Stomach (tissue), 4 donors: Measurements from ENCODE around the gene IQGAP2.

Source experiments
- CTCF ChIP-seq, 7 experiments: fragments of 450-650 bp in 4 of 7; fragments of 200-600 bp in 3 of 7; sonication (generic) in 3 of 7; IDR thresholded peaks; one replicate each; pipeline ENCODE4 v1.5.1; 2016 to 2019; ENCODE audit warnings: antibody characterized with exemption in 7 of 7, control low read depth in 2 of 7, mild to moderate bottlenecking in 1 of 7
- POLR2A ChIP-seq, 4 donors: fragments of 450-650 bp; IDR thresholded peaks; one replicate each; pipeline ENCODE4 v1.6.1; 2016; ENCODE audit warnings: antibody characterized with exemption in 4 of 4, control low read depth in 2 of 4, mild to moderate bottlenecking in 1 of 4, moderate library complexity in 1 of 4

- TF ChIP-seq CTCF (IDR thresholded peaks at IDR 0.05) (no peak), POLR2A (IDR thresholded peaks at IDR 0.05) (no peak)
Measured at GRCh38 chr5:76406014-76406413, 2.9 kb downstream of the IQGAP2 start.
